Activated CD4-positive, alpha-beta T cell treated with anti-CD3 and anti-CD28 coated beads, Interleukin-2, amount 50 U/mL, for 4 hours (primary cell): Measurements from ENCODE around the gene STEAP3.

Source experiments
- DNase-seq, 2 experiments: peaks; one replicate each; pipeline ENCODE4 v3.0.0-alpha.2; 2020

STEAP3 gene, protein sequence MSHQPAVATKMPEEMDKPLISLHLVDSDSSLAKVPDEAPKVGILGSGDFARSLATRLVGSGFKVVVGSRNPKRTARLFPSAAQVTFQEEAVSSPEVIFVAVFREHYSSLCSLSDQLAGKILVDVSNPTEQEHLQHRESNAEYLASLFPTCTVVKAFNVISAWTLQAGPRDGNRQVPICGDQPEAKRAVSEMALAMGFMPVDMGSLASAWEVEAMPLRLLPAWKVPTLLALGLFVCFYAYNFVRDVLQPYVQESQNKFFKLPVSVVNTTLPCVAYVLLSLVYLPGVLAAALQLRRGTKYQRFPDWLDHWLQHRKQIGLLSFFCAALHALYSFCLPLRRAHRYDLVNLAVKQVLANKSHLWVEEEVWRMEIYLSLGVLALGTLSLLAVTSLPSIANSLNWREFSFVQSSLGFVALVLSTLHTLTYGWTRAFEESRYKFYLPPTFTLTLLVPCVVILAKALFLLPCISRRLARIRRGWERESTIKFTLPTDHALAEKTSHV

GRCh38 chr2:119223521-119224390 is at the start of gene STEAP3:
Gene STEAP3, plus strand, starts transcription at chr2:119223834. Its CDS starts 7,179 bp downstream, at chr2:119231013.
- no peak for DNase-seq

- peak; percentile 41 for DNase-seq
These were observed 49.2 kb upstream of the STEAP3 start for GRCh38 chr2:119174216-119174992.

GRCh38 chr2:119174993-119175347 is 48.7 kb upstream of the STEAP3 start:
- no peak for DNase-seq

- no peak for DNase-seq
These were observed 48.1 kb upstream of the STEAP3 start for GRCh38 chr2:119175517-119175916.

- DNase-seq: no peak
These were observed 46.3 kb upstream of the STEAP3 start for GRCh38 chr2:119177171-119177837.

GRCh38 chr2:119177838-119178190 is 45.8 kb upstream of the STEAP3 start:
- DNase-seq: no peak

GRCh38 chr2:119178776-119179175 is 44.9 kb upstream of the STEAP3 start:
- no peak for DNase-seq

DNA sequence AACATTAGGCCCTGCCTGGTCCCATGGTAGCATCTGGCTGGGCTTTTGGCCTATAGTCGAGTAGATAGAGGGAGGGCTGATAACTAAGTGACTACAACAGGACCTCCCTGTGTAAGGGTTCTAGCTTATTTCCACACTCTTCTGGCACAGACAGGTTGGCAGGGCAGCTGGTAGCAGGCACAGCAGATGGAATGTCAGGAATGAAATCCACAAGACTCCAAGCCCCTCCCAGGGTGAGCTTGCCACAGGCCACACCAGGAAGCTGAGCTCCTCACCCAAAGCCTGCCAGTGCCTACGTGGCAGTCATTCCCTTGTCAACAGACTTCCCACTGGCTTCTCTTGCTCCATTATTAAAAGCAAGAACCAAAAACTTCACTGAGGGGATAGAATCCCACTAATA is 44.4 kb upstream of the STEAP3 start:
- DNase-seq: no peak

DNA sequence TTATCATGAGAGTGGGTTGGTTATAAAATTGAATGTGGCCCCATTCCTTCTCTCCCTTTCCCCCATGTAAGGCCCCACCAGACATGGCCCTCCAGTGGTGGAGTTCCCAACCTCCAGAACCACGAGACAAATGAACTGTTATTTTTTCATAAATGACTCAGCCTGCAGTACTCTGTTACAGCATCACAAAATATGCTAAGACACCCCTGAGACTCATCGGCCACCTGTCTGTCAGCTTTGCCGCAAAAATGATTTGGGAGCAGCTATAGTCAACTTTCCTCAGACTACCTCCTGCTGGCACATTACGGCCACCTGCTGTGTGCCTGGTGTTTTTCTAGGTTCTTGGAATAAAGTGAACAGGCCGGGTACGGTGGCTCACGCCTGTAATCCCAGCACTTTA is 43.6 kb upstream of the STEAP3 start:
- DNase-seq: no peak

- no peak for DNase-seq
These were observed 42.7 kb upstream of the STEAP3 start for GRCh38 chr2:119180892-119181291.

- DNase-seq: no peak
These were observed 42.2 kb upstream of the STEAP3 start for GRCh38 chr2:119181391-119181790.

- no peak for DNase-seq
These were observed 41.7 kb upstream of the STEAP3 start for GRCh38 chr2:119181791-119182445.

DNA sequence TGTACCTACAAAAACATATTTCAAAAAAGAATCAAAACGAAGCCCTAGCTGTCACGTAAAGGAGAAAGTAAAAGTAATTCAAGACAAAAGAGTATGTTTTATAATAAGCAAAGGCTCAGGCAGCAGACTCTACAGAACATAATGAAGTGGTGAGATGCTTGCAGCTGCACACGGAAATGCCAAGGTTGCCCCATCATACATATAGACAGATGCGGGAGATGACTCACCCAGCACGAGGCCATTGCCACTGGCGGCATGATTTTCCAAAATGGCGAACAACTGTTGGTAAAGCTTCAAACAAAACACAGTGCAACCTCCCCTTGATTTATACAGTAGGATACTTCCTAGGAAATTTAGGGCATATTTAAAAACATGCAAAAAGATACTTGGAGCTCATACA is 39.1 kb upstream of the STEAP3 start:
- no peak for DNase-seq

GRCh38 chr2:119190321-119191111 is 33.1 kb upstream of the STEAP3 start:
- no peak for DNase-seq

DNA sequence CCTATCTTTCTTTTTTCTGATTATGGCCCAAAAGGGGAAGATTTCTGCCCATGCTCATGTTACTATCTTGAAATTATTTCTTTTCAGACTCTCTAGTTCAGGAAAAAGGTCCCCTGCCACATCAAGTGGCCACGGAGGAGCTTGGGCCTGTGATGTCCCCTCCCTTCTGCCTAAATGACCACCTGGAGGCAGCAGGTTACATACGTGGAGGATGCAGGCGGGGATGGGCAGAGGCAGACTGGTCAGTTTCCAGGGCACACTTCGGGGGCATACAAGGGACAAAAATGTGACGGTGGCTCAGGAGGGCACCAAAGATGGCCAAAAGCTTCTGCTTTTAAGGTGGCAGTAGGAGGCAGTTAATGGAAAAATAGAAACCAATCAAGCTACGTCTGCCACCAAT is 30.7 kb upstream of the STEAP3 start:
- no peak for DNase-seq

- no peak for DNase-seq
These were observed 28.6 kb upstream of the STEAP3 start for GRCh38 chr2:119195001-119195400.

DNA sequence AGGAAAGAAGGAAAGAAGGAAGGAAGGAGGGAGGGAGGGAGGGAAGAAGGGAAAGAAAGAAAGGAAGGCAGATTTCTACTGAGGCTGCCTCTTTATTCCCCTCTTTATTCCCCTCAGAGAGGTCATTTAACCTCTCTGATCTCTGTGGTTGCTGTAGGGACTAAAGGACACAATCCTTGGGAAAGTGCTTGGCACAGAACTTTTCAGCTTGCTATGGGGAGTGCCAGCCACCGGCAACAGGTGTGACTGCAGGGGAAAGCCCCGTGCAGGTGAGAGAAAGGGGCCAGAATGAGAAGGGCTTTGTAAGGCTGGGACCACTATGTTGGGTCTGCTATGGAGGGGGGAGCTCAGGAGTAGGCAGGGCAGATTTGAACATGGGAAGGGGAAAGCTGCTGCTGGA is 27.7 kb upstream of the STEAP3 start:
- no peak for DNase-seq

DNA sequence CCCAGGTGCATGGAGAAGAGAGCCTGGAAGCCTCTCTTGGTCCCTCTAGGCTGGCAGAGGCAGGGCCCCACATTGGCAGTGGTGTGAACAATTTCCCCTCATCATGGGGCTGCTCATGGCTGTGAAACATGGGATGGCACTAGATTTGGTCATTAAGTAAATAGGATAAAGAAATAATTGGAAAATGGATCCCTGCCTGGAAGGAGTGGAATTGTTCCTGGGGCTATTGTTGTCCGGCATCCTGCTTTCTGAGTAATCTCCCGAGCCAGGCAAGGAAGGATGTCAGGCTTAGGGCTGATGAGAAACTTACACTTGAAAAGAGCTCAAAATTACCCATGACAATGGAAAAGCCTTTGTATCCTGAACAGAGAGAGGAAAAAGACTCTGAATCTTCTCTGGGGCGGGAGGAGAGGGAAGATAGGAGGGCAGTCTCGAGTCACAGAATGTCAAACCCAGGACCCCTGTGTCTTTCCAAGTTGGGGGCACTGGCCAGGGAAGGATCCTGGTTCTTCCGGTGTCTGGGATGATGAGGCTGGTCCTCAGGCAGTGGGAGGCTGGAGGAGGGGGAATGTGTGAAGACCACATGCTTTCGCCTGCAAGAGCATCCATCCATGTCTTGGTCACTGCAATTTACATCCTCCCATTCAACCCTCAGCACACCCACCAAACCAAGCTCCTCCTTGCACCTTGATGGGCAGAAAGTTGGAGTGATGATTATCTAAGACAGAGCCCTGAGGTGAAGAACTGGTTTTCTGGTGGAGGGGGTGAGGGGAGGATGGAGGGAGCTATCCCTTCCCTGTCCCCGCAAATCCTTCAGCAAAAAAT is 27.1 kb upstream of the STEAP3 start:
- DNase-seq: no peak

GRCh38 chr2:119197126-119197405 is 26.6 kb upstream of the STEAP3 start:
- DNase-seq: no peak

DNA sequence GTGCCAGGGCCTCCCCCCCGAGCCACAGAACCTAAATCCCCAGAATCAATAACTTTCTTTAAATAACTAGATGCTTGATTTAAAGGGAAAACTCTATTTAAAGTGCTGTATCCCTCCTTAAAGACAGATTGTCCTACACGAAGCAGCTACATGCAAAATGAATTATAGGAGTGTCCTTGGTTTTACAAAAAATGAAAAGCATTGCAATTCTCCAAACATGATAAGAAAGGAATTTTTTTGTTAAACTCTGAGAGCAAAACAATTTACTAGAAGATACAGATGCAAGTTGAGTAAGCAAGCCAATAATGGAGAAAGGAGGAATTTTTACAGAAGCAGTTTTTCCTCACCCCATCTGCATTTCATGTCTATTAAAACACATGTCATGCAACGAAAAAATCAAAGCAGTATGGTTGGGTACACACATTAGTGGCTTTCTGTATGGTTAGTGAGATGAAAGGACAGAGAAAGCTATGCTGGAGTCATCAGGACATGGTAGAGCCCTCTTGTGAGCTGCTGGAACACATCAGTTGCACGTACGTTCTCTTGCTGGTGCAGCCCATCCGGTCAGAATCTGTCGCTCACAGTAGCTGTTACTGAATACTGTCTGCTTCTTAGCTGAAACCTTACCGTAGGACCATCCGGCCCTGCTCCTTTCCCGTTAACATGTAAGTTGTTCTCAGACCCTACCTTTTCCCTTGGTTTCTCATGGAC is 25.9 kb upstream of the STEAP3 start:
- no peak for DNase-seq
